ENCODE results near the gene ARHGAP15. TPM values are rescaled to one million over a fixed set of nuclear protein-coding genes. Genes with fewer than 3 reads are reported as not detected.

The ARHGAP15 gene
- total RNA-seq, 1 experiment from 2014 or later: not detected

- no peaks in the 10 kb centered on the region for H3F3A ChIP-seq (ENCODE audit: insufficient read depth, low read depth)
- no peaks in the 10 kb centered on the region for H3K9me3 ChIP-seq (ENCODE audit: insufficient read depth, low read depth)
- H3K27me3 ChIP-seq (ENCODE audit: insufficient read depth, low read depth): no peaks in the 10 kb centered on the region
- no peak overlapping the region for H3K4me3 ChIP-seq
- no peaks in the 10 kb centered on the region for H3K79me2 ChIP-seq (ENCODE audit: low read depth)
- no peak for DNase-seq
- no peaks in the 10 kb centered on the region for H3K4me1 ChIP-seq (replicated peaks; ENCODE audit: insufficient read depth)
- intact Hi-C loops (cut with micrococcal nuclease; ENCODE audit: unreplicated experiment): no loop called here
- H3K36me3 ChIP-seq (ENCODE audit: low read depth): no peaks in the 10 kb centered on the region
- no peak overlapping the region for H2AFZ ChIP-seq
- POLR2A ChIA-PET (ENCODE audit: unreplicated experiment): no interaction called here
- CTCF ChIA-PET: no interaction called here
- TF ChIP-seq CTCF (conservative IDR thresholded peaks at IDR 0.05): no peak
- no peak for TF ChIP-seq EZH2 (IDR thresholded peaks at IDR 0.05; ENCODE audit: low read depth)
- no peaks in the 10 kb centered on the region for H4K20me1 ChIP-seq (ENCODE audit: insufficient read depth)
- H3K27ac ChIP-seq: no peak overlapping the region
- no TSS peak for BruUV-seq (replicated peaks)
- H3K9me2 ChIP-seq (ENCODE audit: insufficient read depth): no peaks in the 10 kb centered on the region
- H3K4me2 ChIP-seq: no peak overlapping the region
Observed at GRCh38 chr2:143248631-143249030, 119.4 kb downstream of the ARHGAP15 start.

DNA sequence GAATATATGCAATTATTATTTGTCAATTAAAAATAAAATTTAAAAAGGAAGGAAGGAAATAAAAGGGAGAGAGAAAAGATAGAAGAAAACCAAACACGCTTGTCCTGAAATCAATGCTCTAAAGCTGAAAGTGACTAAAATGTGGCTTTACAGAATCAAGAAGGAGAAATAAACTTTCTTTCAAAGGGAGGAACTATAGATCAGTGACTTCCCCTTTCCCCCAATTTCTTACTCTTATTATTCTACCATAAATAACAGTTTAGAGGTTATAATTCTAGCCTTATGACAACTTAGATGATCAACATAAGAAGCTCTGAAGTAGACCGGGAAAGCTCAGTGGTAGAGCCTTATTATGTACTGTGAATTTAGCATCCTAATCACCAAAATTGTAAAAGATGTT lies 122.5 kb downstream of the ARHGAP15 start:
- BruUV-seq (replicated peaks): no TSS peak
- no peak for DNase-seq
- no peaks in the 10 kb centered on the region for H3K36me3 ChIP-seq (ENCODE audit: low read depth)
- no peaks in the 10 kb centered on the region for H3F3A ChIP-seq (ENCODE audit: insufficient read depth, low read depth)
- TF ChIP-seq CTCF (conservative IDR thresholded peaks at IDR 0.05): no peak
- no peak for TF ChIP-seq EZH2 (IDR thresholded peaks at IDR 0.05; ENCODE audit: low read depth)
- ChIA-PET CTCF (no interaction called here), POLR2A (ENCODE audit: unreplicated experiment) (no interaction called here)
- H3K79me2 ChIP-seq (ENCODE audit: low read depth): no peaks in the 10 kb centered on the region
- no peaks in the 10 kb centered on the region for H3K9me2 ChIP-seq (ENCODE audit: insufficient read depth)
- no peaks in the 10 kb centered on the region for H3K27me3 ChIP-seq (ENCODE audit: insufficient read depth, low read depth)
- H4K20me1 ChIP-seq (ENCODE audit: insufficient read depth): no peaks in the 10 kb centered on the region
- no peak overlapping the region for H3K27ac ChIP-seq
- H3K9me3 ChIP-seq (ENCODE audit: insufficient read depth, low read depth): no peaks in the 10 kb centered on the region
- H2AFZ ChIP-seq: no peak overlapping the region
- no peak overlapping the region for H3K4me3 ChIP-seq
- H3K4me2 ChIP-seq: no peak overlapping the region
- intact Hi-C loops (cut with micrococcal nuclease; ENCODE audit: unreplicated experiment): no loop called here
- no peaks in the 10 kb centered on the region for H3K4me1 ChIP-seq (replicated peaks; ENCODE audit: insufficient read depth)

DNA sequence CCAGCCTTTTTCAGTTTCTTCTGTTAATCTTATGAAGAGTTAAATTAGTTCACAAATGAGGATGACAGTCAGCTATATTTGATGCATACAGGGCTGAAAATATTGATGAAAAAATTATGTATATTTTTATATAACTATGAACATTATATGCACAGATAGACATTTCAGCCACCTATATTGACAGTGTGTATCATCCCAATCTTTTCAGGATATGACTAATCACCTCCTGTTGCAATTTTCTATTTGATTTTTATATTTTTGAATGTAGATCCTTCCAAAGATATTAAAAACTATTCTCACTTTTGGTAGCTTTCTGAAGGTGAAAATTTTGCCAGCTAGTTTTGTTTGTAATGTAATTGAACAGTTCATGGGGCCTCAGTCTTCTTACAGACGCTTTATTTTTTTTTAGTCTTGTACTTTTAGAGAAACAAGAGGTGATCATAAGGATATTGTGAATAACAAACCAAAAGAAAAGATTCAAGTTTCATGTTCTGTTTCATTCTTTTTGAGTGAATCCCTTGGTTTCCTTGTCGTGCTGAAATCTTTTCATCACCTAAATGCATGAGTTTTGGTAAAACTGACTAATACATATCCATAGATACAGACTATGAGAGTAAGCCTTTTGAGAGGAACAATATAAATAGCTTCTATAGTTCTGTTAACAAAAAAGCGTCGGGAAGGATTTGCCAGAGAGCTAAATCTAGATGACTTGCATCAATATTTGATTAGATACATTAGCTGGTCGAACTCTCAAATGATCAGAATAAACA lies 123.1 kb downstream of the ARHGAP15 start:
- no peaks in the 10 kb centered on the region for H3K4me1 ChIP-seq (replicated peaks; ENCODE audit: insufficient read depth)
- H4K20me1 ChIP-seq (ENCODE audit: insufficient read depth): no peaks in the 10 kb centered on the region
- no peak overlapping the region for H2AFZ ChIP-seq
- H3K4me2 ChIP-seq: no peak overlapping the region
- no peaks in the 10 kb centered on the region for H3K9me2 ChIP-seq (ENCODE audit: insufficient read depth)
- H3K79me2 ChIP-seq (ENCODE audit: low read depth): no peaks in the 10 kb centered on the region
- CTCF ChIA-PET: no interaction called here
- H3K4me3 ChIP-seq: no peak overlapping the region
- POLR2A ChIA-PET (ENCODE audit: unreplicated experiment): no interaction called here
- no peaks in the 10 kb centered on the region for H3K27me3 ChIP-seq (ENCODE audit: insufficient read depth, low read depth)
- no peaks in the 10 kb centered on the region for H3F3A ChIP-seq (ENCODE audit: insufficient read depth, low read depth)
- H3K27ac ChIP-seq: no peak overlapping the region
- H3K36me3 ChIP-seq (ENCODE audit: low read depth): no peaks in the 10 kb centered on the region
- TF ChIP-seq EZH2 (IDR thresholded peaks at IDR 0.05; ENCODE audit: low read depth): no peak
- no TSS peak for BruUV-seq (replicated peaks)
- DNase-seq: no peak
- no peaks in the 10 kb centered on the region for H3K9me3 ChIP-seq (ENCODE audit: insufficient read depth, low read depth)
- intact Hi-C loops (cut with micrococcal nuclease; ENCODE audit: unreplicated experiment): no loop called here

GRCh38 chr2:143254110-143254509 lies 124.9 kb downstream of the ARHGAP15 start:
- BruUV-seq (replicated peaks): no TSS peak
- no peak for TF ChIP-seq CTCF (conservative IDR thresholded peaks at IDR 0.05)
- Histone ChIP-seq H2AFZ (no peak overlapping the region), H3F3A (ENCODE audit: insufficient read depth, low read depth) (no peaks in the 10 kb centered on the region), H3K4me2 (no peak overlapping the region), H3K36me3 (ENCODE audit: low read depth) (no peaks in the 10 kb centered on the region), H3K4me3 (no peak overlapping the region), H4K20me1 (ENCODE audit: insufficient read depth) (no peaks in the 10 kb centered on the region), H3K27ac (no peak overlapping the region), H3K79me2 (ENCODE audit: low read depth) (no peaks in the 10 kb centered on the region), H3K4me1 (replicated peaks; ENCODE audit: insufficient read depth) (no peaks in the 10 kb centered on the region), H3K27me3 (ENCODE audit: insufficient read depth, low read depth) (no peaks in the 10 kb centered on the region), H3K9me2 (ENCODE audit: insufficient read depth) (no peaks in the 10 kb centered on the region), H3K9me3 (ENCODE audit: insufficient read depth, low read depth) (no peaks in the 10 kb centered on the region)
- intact Hi-C loops (cut with micrococcal nuclease; ENCODE audit: unreplicated experiment): no loop called here
- ChIA-PET POLR2A (ENCODE audit: unreplicated experiment) (no interaction called here), CTCF (no interaction called here)
- no peak for DNase-seq
